ENCODE measurements around the gene MED8. TPM values are rescaled to one million over a fixed set of nuclear protein-coding genes. Genes with fewer than 3 reads are reported as not detected.

MED8 gene
- total and polyA plus RNA-seq, 2 experiments from 2014 or later = 16.6 to 25.7 TPM

GRCh38 chr1:43395523-43395922 is 5.9 kb upstream of the MED8 start:
- no peaks in the 10 kb centered on the region for H3K9me3 Mint-ChIP-seq
- Histone ChIP-seq H3K27me3 (ENCODE audit: insufficient read depth) (no peaks in the 10 kb centered on the region), H3F3A (replicated peaks; ENCODE audit: low read depth) (no peaks in the 10 kb centered on the region), H3K27ac (ENCODE audit: low read depth) (no peak overlapping the region), H3K79me2 (replicated peaks; ENCODE audit: insufficient read depth) (peaks cover 8% of the 10 kb centered on the region), H2AFZ (no peak overlapping the region), H4K20me1 (replicated peaks; ENCODE audit: insufficient read depth) (no peaks in the 10 kb centered on the region), H3K9me2 (ENCODE audit: insufficient read depth) (no peaks in the 10 kb centered on the region), H3K4me1 (ENCODE audit: insufficient read depth) (0 out of 2 replicates have a peak, but pooled peaks cover 3% of the 10 kb centered on the region), H3K4me3 (no peak overlapping the region), H3K4me2 (no peak overlapping the region), H3K36me3 (ENCODE audit: insufficient read depth) (no peaks in the 10 kb centered on the region)
- H3K27ac Mint-ChIP-seq = no peak overlapping the region
- ATAC-seq (no peak), DNase-seq (ENCODE audit: low spot score) (no peak)
- H3K27me3 Mint-ChIP-seq (ENCODE audit: insufficient read depth, low read depth, poor library complexity) = no peaks in the 10 kb centered on the region
- H3K4me1 Mint-ChIP-seq = peaks cover 1% of the 10 kb centered on the region; the same call in 1 of the 3 replicates
- TF ChIP-seq ZNF114 (CRISPR knock-in tag; IDR thresholded peaks at IDR 0.05) = no peak
- TF ChIP-seq EZH2phosphoT487 (IDR thresholded peaks at IDR 0.05; ENCODE audit: unreplicated experiment) = no peak
- TF ChIP-seq CTCF (conservative IDR thresholded peaks at IDR 0.05; ENCODE audit: low read depth in 2 of 2) = no peak
- TF ChIP-seq REST (IDR thresholded peaks at IDR 0.05; ENCODE audit: unreplicated experiment) = no peak
- TF ChIP-seq ETS1 (IDR thresholded peaks at IDR 0.05) = no peak
- no peak for TF ChIP-seq CREB1 (CRISPR knock-in tag; IDR thresholded peaks at IDR 0.05; ENCODE audit: low read depth)
- TF ChIP-seq JUNB (IDR thresholded peaks at IDR 0.05; ENCODE audit: unreplicated experiment) = no peak
- no peak for TF ChIP-seq ZNF462 (CRISPR knock-in tag; IDR thresholded peaks at IDR 0.05)
- H3K4me3 Mint-ChIP-seq = no peak overlapping the region
- H3K36me3 Mint-ChIP-seq (ENCODE audit: low read depth) = no peaks in the 10 kb centered on the region

All from GM23338 (cell line).